ENCODE measurements around the gene LMAN1L.
A peak's percentile ranks its signal among the peaks of the same experiment; 100 is the strongest.

LMAN1L gene

GRCh38 chr15:74794248-74794969, 18.2 kb upstream of the LMAN1L start:
- DNase-seq: no peak

GRCh38 chr15:74794970-74795349, 17.7 kb upstream of the LMAN1L start:
- DNase-seq: no peak

GRCh38 chr15:74795966-74796625, 16.5 kb upstream of the LMAN1L start:
- peak; percentile 50 for DNase-seq

- DNase-seq: no peak
Measured at GRCh38 chr15:74798388-74799254, 14.0 kb upstream of the LMAN1L start.

- DNase-seq: no peak
Measured at GRCh38 chr15:74799255-74799855, 13.3 kb upstream of the LMAN1L start.

- peak; percentile 83 for DNase-seq
Measured at GRCh38 chr15:74799856-74800558, 12.6 kb upstream of the LMAN1L start.

- DNase-seq: no peak
Measured at GRCh38 chr15:74800559-74801094, 12.0 kb upstream of the LMAN1L start.

- DNase-seq: no peak
Measured at GRCh38 chr15:74801311-74801997, 11.2 kb upstream of the LMAN1L start.

GRCh38 chr15:74802290-74802689, 10.3 kb upstream of the LMAN1L start:
- no peak for DNase-seq

- no peak for DNase-seq
Measured at GRCh38 chr15:74802862-74803447, 9.7 kb upstream of the LMAN1L start.

- DNase-seq: no peak
Measured at GRCh38 chr15:74804935-74805334, 7.7 kb upstream of the LMAN1L start.

GRCh38 chr15:74807282-74807681, 5.4 kb upstream of the LMAN1L start:
- no peak for DNase-seq

- no peak for DNase-seq
Measured at GRCh38 chr15:74808078-74808839, 4.4 kb upstream of the LMAN1L start.

GRCh38 chr15:74808840-74809229, 3.8 kb upstream of the LMAN1L start:
- DNase-seq: no peak

- DNase-seq: no peak
Measured at GRCh38 chr15:74809242-74809641, 3.4 kb upstream of the LMAN1L start.

GRCh38 chr15:74809956-74810355, 2.7 kb upstream of the LMAN1L start:
- no peak for DNase-seq

- no peak for DNase-seq
Measured at GRCh38 chr15:74815121-74815934, 2.7 kb downstream of the LMAN1L start.

- DNase-seq: no peak
Measured at GRCh38 chr15:74815961-74816360, 3.3 kb downstream of the LMAN1L start.

- no peak for DNase-seq
Measured at GRCh38 chr15:74816624-74817369, 4.2 kb downstream of the LMAN1L start.

Data from effector CD4-positive, alpha-beta T cell (primary cell).